HG03342 (cell line): ENCODE results near the gene SPATA17.

Experiments used
- ATAC-seq: cut with Tn5 transposase; IDR thresholded peaks from one replicate; pipeline ENCODE4 v1.9.1; 2021; ENCODE audit warnings: mild to moderate bottlenecking, moderate library complexity; ENCODE audit not compliant: unreplicated experiment

The SPATA17 gene

GRCh38 chr1:217846733-217847132, 215.6 kb downstream of the SPATA17 start:
- ATAC-seq = no peak

GRCh38 chr1:217847643-217848042, 216.5 kb downstream of the SPATA17 start:
- no peak for ATAC-seq

GRCh38 chr1:217856342-217857034, 225.3 kb downstream of the SPATA17 start:
- no peak for ATAC-seq

- no peak for ATAC-seq
Measured at GRCh38 chr1:217857061-217857460, 225.9 kb downstream of the SPATA17 start.

GRCh38 chr1:217861658-217862057, 230.5 kb downstream of the SPATA17 start:
- no peak for ATAC-seq

- ATAC-seq = no peak
Measured at GRCh38 chr1:217867446-217867995, 236.4 kb downstream of the SPATA17 start.

GRCh38 chr1:217871955-217872354, 240.8 kb downstream of the SPATA17 start:
- ATAC-seq = no peak

- no peak for ATAC-seq
Measured at GRCh38 chr1:217875229-217875628, 244.1 kb downstream of the SPATA17 start.

- ATAC-seq = no peak
Measured at GRCh38 chr1:217876401-217876800, 245.3 kb downstream of the SPATA17 start.

GRCh38 chr1:217876896-217877295, 245.8 kb downstream of the SPATA17 start:
- ATAC-seq = no peak

- ATAC-seq = no peak
Measured at GRCh38 chr1:217881131-217881543, 250.0 kb downstream of the SPATA17 start.

GRCh38 chr1:217881607-217882332, 250.6 kb downstream of the SPATA17 start:
- ATAC-seq = no peak

- no peak for ATAC-seq
Measured at GRCh38 chr1:217885181-217885580, 254.0 kb downstream of the SPATA17 start.

- no peak for ATAC-seq
Measured at GRCh38 chr1:217888328-217888727, 257.2 kb downstream of the SPATA17 start.

GRCh38 chr1:217889401-217889800, 258.3 kb downstream of the SPATA17 start:
- no peak for ATAC-seq

- no peak for ATAC-seq
Measured at GRCh38 chr1:217891966-217892365, 260.8 kb downstream of the SPATA17 start.

GRCh38 chr1:217892750-217893149, 261.6 kb downstream of the SPATA17 start:
- ATAC-seq = no peak

GRCh38 chr1:217895841-217896240, 264.7 kb downstream of the SPATA17 start:
- ATAC-seq = no peak

GRCh38 chr1:217896490-217896889, 265.3 kb downstream of the SPATA17 start:
- no peak for ATAC-seq

GRCh38 chr1:217897100-217897499, 266.0 kb downstream of the SPATA17 start:
- no peak for ATAC-seq

- no peak for ATAC-seq
Measured at GRCh38 chr1:217899614-217900013, 268.5 kb downstream of the SPATA17 start.

GRCh38 chr1:217907504-217907903, 276.4 kb downstream of the SPATA17 start:
- ATAC-seq = no peak
